ENCODE data around the gene ADARB2.

ADARB2 gene

DNA sequence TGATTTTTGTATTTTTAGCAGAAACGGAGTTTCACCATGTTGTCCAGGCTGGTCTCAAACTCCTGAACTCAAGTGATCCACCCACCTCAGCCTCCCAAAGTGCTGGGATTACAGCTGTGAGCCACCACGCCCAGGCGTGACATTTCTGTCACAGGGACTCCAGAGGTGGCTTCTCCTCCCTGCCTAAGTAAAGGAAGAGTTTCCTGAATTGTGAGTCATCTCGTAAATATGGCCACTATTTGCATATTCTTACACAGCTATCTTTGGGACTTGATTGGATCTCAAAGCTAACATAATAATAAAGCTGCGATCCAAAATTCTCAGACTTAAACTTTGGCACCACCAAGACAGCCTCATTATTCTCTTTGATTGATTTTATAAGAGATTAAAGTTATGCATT lies 50.1 kb downstream of the ADARB2 start:
- in situ Hi-C loops (cut with HindIII; ENCODE audit: low sequenced_read_pairs): no loop called here

DNA sequence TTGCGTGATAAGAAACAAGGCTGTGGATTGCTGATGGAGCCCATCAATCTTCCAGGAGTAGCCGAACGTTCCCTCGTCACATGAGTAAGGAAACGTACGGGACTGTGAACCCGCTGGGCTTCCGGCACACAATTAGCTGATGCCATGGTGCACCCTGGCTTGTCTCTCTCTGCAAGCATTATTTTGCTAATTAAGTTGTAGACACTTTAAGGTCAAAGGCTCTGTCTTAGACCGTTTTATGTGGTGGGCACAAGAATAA lies 50.9 kb downstream of the ADARB2 start:
- in situ Hi-C loops (cut with HindIII; ENCODE audit: low sequenced_read_pairs): no loop called here

DNA sequence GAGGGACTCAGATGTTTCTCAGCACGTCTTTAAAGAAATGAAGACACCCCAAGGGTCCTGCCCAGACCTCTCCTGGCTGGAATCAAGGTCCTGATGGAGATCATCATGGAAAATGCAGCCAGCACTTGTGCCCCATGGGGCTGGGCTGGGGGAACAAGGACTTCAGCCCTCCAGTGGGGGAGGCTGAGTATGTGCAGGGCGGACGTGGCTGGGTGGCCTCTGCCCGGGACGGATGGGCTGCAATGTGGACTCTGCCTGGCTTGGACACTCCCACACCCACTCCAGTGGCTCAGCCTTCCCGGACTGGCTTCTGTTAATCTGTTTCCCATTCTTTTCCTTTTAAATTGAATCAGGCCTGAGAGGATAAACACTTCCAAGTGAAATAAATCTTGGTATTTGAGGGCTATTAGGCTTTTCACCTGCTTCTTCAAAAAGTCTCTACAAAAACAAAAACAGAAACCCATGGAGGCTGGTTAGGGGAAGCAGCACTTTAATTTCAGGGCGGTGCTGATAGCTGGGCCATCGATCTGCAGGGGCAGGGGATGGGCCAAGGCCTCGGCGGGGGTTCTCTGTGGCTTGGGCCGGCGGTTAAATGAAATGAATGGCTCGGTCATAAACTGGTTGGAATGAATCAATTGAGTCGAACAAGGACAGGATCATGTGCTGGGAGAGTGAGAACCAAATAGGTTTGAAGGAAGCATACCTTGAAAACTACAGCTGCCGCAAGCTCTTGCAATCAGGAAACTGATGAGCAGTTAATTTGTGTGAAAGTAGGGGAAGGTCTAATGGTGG lies 51.4 kb downstream of the ADARB2 start:
- in situ Hi-C loops (cut with HindIII; ENCODE audit: low sequenced_read_pairs): no loop called here

- in situ Hi-C loops (cut with HindIII; ENCODE audit: low sequenced_read_pairs): no loop called here
Measured at GRCh38 chr10:1684991-1685390, 52.3 kb downstream of the ADARB2 start.

DNA sequence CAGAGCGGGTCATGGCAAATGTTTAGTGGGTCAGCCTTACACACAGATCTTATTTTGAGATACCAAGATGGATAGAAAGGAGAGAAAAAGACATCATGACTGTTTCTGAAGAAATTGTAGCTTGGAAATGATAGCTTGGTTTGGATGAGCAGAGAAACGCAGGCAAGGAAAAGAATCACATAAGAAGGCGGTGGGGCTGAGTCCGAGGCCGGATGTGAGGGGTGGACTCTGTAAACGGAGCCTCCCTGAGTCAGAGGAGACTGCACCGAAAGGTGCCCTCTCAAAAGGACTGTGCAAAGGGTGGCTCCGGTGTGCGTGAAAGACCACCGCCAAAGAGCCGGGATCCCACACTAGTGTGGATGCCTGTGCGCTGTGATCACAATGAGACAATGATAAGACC lies 53.7 kb downstream of the ADARB2 start:
- in situ Hi-C loops (cut with HindIII; ENCODE audit: low sequenced_read_pairs): no loop called here

- in situ Hi-C loops (cut with HindIII; ENCODE audit: low sequenced_read_pairs): no loop called here
Measured at GRCh38 chr10:1679821-1680650, 57.3 kb downstream of the ADARB2 start.

DNA sequence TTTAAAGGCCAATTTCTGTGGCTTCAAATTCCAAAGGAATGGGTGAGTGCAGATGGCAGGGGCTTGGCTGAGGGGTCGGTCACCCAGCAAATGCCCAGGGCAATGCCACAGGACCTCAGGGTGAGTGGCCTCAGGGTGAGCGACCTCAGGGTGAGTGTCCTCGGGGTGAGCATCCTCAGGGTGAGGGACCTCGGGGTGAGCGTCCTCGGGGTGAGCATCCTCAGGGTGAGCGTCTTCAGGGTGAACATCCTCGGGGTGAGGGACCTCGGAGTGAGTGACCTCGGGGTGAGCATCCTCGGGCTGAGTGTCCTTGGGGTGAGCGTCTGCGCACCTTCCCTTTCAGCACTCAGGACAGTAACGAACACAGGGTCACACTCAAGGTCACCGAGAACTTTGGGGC lies 59.2 kb downstream of the ADARB2 start:
- in situ Hi-C loops (cut with HindIII; ENCODE audit: low sequenced_read_pairs): no loop called here

- in situ Hi-C loops (cut with HindIII; ENCODE audit: low sequenced_read_pairs): no loop called here
Measured at GRCh38 chr10:1677307-1677939, 59.9 kb downstream of the ADARB2 start.

DNA sequence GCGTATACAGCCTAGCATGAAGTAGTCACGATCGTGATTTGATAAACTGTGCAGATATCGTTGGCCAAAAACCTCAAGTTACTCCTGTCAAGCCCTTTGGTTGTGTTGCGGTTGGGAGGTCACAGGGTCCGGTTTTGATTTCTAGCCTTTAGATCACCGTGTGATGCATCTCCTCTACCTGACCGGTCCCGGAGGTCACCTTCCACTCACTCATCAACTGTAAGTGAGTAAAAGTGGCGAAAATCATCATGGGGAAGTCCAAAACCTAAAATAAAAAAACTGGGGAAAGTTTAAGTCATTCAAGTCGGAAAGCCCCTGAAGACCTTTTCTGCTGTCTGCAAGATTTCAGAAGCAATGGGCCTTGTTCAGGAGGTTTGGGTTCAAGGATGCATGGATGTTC lies 62.8 kb downstream of the ADARB2 start:
- in situ Hi-C loops (cut with HindIII; ENCODE audit: low sequenced_read_pairs): no loop called here

DNA sequence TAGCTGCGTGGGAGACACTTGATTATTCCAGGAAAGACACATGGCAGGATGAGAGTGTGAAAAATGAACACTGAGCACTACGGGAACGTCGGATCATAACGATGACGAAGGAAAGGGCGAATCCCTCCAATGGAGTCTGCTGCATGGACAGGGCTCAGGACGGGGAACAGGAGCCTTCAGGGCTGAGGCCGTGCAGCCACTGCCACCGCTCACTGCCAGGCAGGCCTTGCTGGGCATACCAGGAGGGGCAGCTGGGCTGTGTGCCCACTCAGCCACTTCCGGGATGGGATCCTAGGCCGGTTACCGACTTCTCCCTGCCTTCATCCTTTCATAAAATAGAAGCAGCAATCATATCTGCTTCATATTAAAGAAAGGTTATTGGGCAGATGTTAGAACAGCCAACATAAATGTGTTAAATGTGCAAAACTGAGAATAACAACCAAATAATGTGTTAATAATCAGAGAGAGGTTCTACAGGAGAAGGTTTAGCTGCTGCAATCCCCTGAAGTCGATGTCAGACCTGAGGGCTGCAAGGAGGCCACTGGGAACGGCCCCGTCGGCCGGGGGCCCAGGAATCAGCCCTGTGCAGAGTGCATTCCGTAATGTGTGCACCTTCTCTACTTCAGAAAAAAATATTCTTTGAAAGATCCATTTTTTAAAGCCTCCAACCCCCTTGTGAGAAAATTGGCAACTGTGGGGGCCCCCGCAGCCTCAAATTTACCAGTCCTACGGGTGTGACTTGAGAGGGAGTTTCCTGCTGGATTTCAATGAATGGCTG lies 63.6 kb downstream of the ADARB2 start:
- in situ Hi-C loops (cut with HindIII; ENCODE audit: low sequenced_read_pairs): no loop called here

DNA sequence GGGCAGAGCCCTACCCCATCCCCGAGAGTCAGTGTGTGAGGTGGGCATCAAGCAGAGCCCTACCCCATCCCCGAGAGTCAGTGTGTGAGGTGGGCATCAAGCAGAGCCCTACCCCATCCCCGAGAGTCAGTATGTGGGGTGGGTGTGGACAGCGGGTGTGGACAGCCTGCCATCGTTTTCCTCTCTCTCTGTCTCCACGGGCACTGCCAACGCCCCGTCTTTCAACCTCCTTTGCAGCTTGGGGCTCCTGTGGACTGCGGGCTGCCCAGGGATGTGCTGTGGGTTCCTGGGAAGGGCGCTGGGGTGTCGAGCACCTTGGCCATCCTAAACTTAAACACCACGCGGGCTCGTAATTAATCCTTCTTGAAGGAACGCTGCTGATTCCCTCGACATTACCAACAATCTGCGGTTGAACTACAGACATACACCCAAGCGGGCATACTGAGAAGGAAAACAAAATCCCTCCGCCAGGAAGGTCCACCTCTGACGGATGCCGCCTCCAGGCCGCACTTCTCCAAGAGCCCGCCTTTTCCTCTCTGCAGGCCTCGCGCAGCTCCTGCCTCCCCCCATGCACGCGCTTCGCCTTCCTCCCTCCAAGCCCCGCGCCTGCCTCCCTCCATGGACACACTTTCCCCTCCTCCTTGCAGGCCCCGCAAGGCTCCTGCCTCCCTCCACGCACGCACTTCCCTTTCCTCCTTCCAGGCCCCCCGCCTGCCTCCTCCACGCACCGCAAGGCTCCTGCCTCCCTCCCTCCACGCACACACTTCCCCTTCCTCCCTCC lies 65.1 kb downstream of the ADARB2 start:
- in situ Hi-C loops (cut with HindIII; ENCODE audit: low sequenced_read_pairs): no loop called here

DNA sequence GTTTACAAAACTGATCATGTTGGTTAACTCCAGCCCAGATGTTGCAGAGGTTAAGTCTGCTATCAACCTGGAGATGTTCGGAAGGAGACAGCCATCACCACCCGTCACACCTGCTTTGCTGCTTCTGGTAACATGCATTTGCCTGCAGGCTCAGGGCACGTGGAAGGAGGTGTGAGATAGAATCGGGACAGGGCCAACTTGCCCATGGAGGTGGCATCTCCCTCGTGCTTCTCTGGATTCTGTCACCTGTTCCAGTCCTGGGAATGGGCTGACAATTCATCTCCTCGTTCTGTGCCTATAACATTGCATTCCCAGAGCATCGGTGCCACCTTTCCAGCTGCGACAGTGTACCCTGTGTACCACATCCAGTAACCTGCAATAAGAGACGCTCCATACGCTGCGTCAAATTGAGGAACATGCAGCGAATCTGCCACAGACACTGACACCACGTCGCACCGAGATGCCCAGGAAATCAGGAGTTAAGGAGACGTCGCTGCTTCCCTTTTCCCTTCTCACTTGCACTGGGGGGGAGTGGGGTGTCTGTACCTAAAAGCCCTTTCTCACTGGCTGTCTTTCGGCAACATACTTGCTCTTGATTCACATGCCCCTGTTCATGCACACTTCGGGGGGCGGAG lies 65.8 kb downstream of the ADARB2 start:
- in situ Hi-C loops (cut with HindIII; ENCODE audit: low sequenced_read_pairs): no loop called here

- in situ Hi-C loops (cut with HindIII; ENCODE audit: low sequenced_read_pairs): no loop called here
Measured at GRCh38 chr10:1670541-1671365, 66.6 kb downstream of the ADARB2 start.

DNA sequence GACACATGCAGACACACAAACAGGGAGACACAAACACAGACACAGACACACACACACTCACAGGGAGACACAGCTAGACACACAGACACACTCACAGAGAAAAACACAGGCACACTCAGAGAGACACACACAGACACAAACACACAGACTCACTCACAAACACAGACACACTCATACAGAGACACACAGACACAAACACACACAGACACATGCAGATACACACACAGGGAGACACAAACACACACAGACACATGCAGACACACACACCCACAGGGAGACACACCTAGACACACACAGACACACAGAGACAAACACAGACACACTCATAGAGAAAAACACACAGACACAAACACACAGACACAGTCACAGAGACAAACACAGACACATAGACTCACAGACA lies 67.9 kb downstream of the ADARB2 start:
- in situ Hi-C loops (cut with HindIII; ENCODE audit: low sequenced_read_pairs): no loop called here

DNA sequence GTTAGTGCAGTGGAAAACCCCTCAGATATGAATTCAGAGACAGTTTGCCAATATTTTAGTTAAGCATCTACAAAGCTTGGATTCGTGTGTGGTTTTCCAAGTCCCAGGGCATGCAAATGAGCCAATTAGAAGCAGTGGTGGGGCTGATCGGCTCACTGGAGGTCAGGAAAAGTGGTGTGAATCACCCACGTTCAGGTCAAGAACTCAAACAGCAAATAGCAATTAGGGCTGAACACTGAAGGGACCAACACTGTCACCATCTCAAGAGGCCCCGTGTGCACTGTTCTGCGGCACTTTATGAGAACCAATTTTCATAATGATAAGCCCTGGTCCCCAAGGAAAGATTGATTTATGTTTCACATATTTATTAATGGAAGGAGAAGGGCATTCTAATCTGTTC lies 68.9 kb downstream of the ADARB2 start:
- in situ Hi-C loops (cut with HindIII; ENCODE audit: low sequenced_read_pairs): no loop called here

GRCh38 chr10:1667392-1667791 lies 69.9 kb downstream of the ADARB2 start:
- in situ Hi-C loops (cut with HindIII; ENCODE audit: low sequenced_read_pairs): no loop called here

GRCh38 chr10:1666147-1666546 lies 71.2 kb downstream of the ADARB2 start:
- in situ Hi-C loops (cut with HindIII; ENCODE audit: low sequenced_read_pairs): no loop called here

GRCh38 chr10:1665681-1666080 lies 71.6 kb downstream of the ADARB2 start:
- in situ Hi-C loops (cut with HindIII; ENCODE audit: low sequenced_read_pairs): no loop called here

DNA sequence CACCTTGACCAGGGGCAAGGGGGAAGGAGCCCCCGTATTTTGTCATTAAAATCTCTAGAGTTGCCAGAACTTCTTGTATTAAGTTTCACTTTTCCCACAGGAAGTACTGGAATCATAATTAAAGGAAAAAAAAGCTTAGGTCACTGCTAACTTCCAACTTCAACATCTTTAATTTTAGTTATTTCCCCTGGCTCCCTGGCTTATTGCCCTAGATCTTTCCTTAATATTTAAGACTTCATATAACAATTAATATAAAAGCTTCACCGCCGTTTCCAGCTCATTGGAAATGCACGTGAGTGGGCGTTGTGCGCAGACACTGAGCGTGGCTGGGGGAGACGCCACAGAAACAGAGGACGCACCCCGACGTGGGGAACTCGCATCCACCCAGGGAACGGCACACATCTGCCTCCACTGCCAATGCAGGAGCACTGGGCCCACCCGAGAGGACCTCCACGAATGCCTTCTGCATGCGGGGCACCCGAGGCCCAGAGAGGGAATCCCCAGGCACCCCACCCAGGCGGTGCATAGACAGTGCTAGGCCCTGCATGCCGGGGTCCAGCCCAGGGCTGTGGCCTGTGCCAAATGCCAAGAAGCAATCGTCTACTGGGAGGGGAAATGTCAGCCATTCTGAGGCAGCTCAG lies 72.2 kb downstream of the ADARB2 start:
- in situ Hi-C loops (cut with HindIII; ENCODE audit: low sequenced_read_pairs): no loop called here
